ENCODE measurements around the gene RBMS1.
"Not testable (repeated sequence)": the region's sequence is repeated elsewhere in the genome, so short reads cannot be mapped to it uniquely, and the experiment has no call there.

Gene RBMS1

DNA sequence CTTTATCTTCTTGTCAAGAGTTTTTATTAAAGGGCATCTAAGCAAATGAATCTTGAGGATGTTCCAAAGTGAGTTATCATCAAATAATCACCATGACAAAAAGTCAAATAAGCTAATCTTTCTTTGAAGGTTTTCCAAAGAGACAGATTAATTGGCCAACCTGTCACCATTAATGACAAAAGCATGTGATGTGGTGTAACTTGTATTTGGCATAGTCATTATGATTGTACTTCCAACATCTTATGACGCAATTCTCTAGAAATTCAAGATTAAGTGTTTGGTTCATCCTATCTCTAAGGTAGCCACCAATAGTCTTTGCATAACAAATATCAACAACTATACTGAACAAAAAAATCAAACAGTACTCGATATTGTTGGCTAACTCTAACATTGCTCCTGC lies 28.6 kb downstream of the RBMS1 start:
- DNase-seq (ENCODE audit: low spot score in 2 of 2) (no peak), ATAC-seq (no peak)
- Mint-ChIP-seq H3K9me3 (no peaks in the 10 kb centered on the region), H3K4me1 (peaks cover 62% of the 10 kb centered on the region), H3K36me3 (no peaks in the 10 kb centered on the region), H3K27ac (peak overlapping the region; percentile 55), H3K4me3 (peak overlapping the region; percentile 15)

DNA sequence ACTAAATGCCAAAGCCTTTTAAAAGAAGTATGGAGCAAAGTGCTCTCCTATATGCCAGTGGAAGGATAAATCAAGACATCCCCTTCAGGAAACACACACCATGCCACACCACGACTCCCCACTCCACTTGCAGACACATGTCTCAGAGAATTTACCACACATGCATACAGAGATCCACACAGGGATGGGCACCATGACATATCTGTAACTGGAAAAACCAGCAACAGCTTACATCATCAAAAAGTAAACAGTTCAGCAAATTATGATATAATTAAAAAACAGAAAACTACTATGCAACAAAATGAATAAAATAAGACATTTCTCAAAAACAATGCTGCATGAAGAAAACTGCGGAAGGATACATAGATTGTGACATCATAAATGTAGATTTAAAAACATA lies 29.6 kb downstream of the RBMS1 start:
- Mint-ChIP-seq H3K27ac (no peak overlapping the region), H3K9me3 (no peaks in the 10 kb centered on the region), H3K4me3 (no peak overlapping the region), H3K4me1 (peaks cover 62% of the 10 kb centered on the region), H3K36me3 (no peaks in the 10 kb centered on the region)
- no peak for DNase-seq (ENCODE audit: low spot score in 2 of 2)
- ATAC-seq = no peak

DNA sequence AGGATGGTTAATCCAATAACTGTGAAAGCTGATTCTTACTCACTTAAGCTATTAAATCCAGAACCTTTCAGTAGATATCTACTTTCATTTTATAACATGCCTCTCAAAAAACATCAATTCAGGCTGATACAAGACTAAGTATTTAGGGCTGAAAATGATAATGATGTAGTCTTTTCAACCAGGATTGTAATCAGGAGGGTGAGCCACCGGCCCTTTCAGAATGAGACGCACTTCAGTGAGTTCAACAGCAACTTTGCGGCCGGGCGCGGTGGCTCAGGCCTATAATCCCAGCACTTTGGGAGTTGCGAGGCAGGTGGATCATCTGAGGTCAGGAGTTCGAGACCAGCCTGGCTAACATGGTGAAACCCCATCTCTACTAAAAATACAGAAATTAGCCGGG lies 30.4 kb downstream of the RBMS1 start:
- peak; percentile 66 for ATAC-seq
- H3K4me3 Mint-ChIP-seq = peak overlapping the region; percentile 31

DNA sequence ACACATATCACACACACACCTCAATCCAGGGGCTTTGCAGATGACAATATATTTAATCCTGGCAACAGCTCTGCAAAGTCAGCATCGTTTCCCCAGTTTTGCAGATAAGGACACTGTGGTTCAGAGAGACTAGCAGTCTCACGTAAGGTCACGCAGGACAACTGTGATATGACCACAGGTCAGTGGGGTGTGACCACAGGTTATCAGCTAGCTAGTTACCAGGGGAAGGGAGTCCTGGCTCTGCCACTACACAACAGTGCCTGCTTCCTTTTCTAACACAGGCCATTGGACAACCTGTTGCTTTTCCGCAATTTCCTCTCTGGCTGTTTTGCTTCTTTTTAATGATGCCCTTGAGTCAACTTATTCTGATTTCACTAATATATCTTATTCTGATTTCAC lies 33.3 kb downstream of the RBMS1 start:
- Mint-ChIP-seq H3K36me3 (no peaks in the 10 kb centered on the region), H3K4me3 (no peak overlapping the region), H3K9me3 (no peaks in the 10 kb centered on the region), H3K4me1 (peaks cover 49% of the 10 kb centered on the region), H3K27ac (no peak overlapping the region)
- no peak for ATAC-seq
- DNase-seq (ENCODE audit: low spot score in 2 of 2) = no peak

More for the DNA sequence above, 30.4 kb downstream of the RBMS1 start:
- H3K36me3 Mint-ChIP-seq = no peaks in the 10 kb centered on the region
- no peak for DNase-seq (ENCODE audit: low spot score in 2 of 2)
- no peaks in the 10 kb centered on the region for H3K9me3 Mint-ChIP-seq
- peak overlapping the region; percentile 81 for H3K27ac Mint-ChIP-seq
- peaks cover 60% of the 10 kb centered on the region for H3K4me1 Mint-ChIP-seq

DNA sequence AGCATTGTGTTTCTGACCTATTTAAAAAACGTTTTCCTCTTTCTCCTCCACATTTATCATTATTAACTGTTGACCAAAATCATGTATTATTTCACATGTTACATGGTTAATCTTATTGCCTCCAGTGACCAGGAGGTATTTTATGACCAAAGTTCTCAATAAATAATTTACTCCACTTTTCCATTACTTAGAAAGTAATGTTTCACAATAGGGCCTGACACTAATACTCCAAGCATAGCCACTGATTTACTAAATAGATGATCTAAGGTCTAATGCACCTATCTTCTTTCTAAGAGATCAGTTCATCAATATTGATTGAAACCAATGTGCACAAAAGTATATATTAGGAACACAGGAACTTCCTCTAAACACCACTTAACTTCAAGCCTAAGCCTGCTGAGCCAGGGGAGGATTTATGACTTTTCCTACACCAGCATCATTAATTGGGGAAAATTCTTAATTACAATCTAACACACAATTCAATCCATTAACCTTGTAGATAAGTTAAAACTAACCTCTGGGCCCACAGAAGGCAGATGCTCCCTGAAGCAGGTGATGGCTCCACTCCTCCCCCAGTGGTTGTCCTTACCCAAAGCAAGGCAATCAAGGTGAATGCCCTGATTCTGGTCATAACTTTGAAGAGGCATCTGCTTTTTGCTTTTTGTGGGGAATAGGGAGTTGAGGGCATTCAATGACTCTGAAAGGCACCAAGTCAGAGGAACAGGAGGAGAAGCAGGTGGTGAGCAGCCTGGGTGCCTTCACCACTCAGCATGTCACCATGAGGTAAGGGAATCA lies 33.9 kb downstream of the RBMS1 start:
- no peak for ATAC-seq
- no peak for DNase-seq (ENCODE audit: low spot score in 2 of 2)
- Mint-ChIP-seq H3K4me1 (peaks cover 47% of the 10 kb centered on the region), H3K36me3 (no peaks in the 10 kb centered on the region), H3K9me3 (no peaks in the 10 kb centered on the region), H3K27ac (no peak overlapping the region), H3K4me3 (no peak overlapping the region)

- no peak for DNase-seq (ENCODE audit: low spot score in 2 of 2)
- no peak for ATAC-seq
- no peak overlapping the region for H3K27ac Mint-ChIP-seq
- no peaks in the 10 kb centered on the region for H3K36me3 Mint-ChIP-seq
- peaks cover 43% of the 10 kb centered on the region for H3K4me1 Mint-ChIP-seq
- H3K9me3 Mint-ChIP-seq = no peaks in the 10 kb centered on the region
- no peak overlapping the region for H3K4me3 Mint-ChIP-seq
Observed at GRCh38 chr2:160458718-160459453, 34.7 kb downstream of the RBMS1 start.

DNA sequence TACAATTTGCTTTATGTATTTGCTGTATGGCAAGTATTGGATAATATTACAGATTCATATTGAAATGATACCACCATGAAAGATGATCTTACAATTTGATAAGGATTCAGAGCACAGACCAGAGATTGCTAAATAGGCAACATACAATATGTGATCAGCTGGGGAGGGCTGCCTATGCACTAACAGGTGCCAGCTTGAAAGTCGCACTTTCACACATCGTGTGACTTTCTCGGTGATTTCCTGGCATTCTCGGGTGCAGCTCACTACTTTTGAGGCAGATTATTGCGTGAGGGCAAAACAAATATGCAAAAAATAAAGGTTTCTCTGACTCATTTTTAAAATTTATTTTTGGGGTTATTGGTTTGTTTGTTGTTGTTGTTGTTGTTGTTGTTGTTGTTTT lies 36.0 kb downstream of the RBMS1 start:
- H3K27ac Mint-ChIP-seq = no peak overlapping the region
- H3K4me1 Mint-ChIP-seq = peaks cover 35% of the 10 kb centered on the region
- ATAC-seq = peak; percentile 81
- no peaks in the 10 kb centered on the region for H3K36me3 Mint-ChIP-seq
- H3K4me3 Mint-ChIP-seq = no peak overlapping the region
- no peaks in the 10 kb centered on the region for H3K9me3 Mint-ChIP-seq
- DNase-seq (ENCODE audit: low spot score in 2 of 2) = no peak

DNA sequence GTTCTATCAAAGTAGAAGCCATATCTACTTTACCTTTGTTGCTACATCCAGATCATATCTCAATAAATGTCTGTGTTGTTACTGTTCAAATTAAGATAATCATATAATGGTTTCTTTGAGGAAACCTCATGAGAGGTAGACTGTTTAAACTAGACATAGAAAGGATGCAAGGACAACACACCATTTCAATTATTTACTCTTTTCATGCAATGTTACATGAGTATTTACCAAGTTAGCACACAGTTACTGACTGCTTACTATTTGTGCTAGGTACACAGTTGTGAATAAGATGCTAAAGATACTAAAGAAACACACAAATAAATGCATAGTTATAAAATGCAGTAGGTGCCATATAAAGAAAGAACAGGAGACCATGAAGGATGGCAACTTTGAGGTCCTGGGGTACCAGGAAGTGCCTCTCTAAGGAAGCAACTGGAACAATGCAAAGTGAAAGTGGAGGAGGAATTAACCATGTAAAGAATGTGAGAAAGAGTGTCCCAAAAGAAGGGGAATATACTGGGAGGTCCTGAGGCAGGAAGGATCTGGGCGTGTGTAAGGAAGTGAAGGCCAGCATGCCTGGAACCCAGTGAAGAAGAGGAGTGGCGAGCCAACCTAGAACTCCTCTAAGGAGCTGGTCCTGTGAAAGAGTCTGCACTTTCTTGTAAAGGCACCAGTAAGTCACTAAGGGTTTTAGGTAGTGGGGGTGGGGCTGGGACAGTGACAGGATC lies 39.4 kb downstream of the RBMS1 start:
- no peak for ATAC-seq
- H3K4me3 Mint-ChIP-seq = no peak overlapping the region
- no peaks in the 10 kb centered on the region for H3K9me3 Mint-ChIP-seq
- H3K27ac Mint-ChIP-seq = no peak overlapping the region
- no peak for DNase-seq (ENCODE audit: low spot score in 2 of 2)
- no peaks in the 10 kb centered on the region for H3K36me3 Mint-ChIP-seq
- H3K4me1 Mint-ChIP-seq = peaks cover 17% of the 10 kb centered on the region

GRCh38 chr2:160453111-160453820 lies 40.3 kb downstream of the RBMS1 start:
- H3K27ac Mint-ChIP-seq = no peak overlapping the region
- H3K36me3 Mint-ChIP-seq = no peaks in the 10 kb centered on the region
- no peak for DNase-seq (ENCODE audit: low spot score in 2 of 2)

GRCh38 chr2:160450486-160450885 lies 43.1 kb downstream of the RBMS1 start:
- no peak overlapping the region for H3K27ac Mint-ChIP-seq
- H3K9me3 Mint-ChIP-seq = no peaks in the 10 kb centered on the region
- H3K4me3 Mint-ChIP-seq = no peak overlapping the region
- ATAC-seq (no peak), DNase-seq (ENCODE audit: low spot score in 2 of 2) (no peak)
- H3K36me3 Mint-ChIP-seq = peaks cover 11% of the 10 kb centered on the region
- peaks cover 23% of the 10 kb centered on the region for H3K4me1 Mint-ChIP-seq

More at GRCh38 chr2:160453111-160453820, 40.3 kb downstream of the RBMS1 start:
- H3K4me1 Mint-ChIP-seq = peaks cover 17% of the 10 kb centered on the region
- no peaks in the 10 kb centered on the region for H3K9me3 Mint-ChIP-seq
- ATAC-seq = no peak
- no peak overlapping the region for H3K4me3 Mint-ChIP-seq

GRCh38 chr2:160448821-160449220 lies 44.8 kb downstream of the RBMS1 start:
- Mint-ChIP-seq H3K36me3 (peaks cover 11% of the 10 kb centered on the region), H3K4me1 (peaks cover 24% of the 10 kb centered on the region)
- not testable (repeated sequence) for ATAC-seq; H3K9me3 Mint-ChIP-seq; H3K27ac Mint-ChIP-seq; DNase-seq (ENCODE audit: low spot score in 2 of 2); H3K4me3 Mint-ChIP-seq

DNA sequence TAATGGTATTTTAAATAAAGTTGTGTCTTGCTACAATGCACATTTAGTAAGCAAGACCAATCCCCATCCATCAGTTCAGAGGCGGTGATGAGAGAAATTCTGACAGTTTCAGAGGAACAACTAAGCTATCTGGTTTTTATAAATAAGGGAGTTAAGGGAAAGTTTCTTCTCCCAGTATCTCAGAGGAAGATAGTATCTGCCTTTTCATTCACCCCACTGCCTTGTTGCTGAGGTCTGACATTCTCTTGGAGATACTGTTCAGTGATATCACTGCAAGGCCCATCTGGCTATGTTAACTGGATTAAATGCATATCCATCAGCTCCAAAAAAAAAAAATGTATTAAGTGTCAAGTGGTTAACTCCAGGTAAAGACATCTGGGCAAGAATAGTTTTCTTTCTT lies 47.9 kb downstream of the RBMS1 start:
- peaks cover 11% of the 10 kb centered on the region for H3K36me3 Mint-ChIP-seq

GRCh38 chr2:160442603-160443002 lies 51.0 kb downstream of the RBMS1 start:
- Mint-ChIP-seq H3K36me3 (peaks cover 11% of the 10 kb centered on the region), H3K9me3 (peaks cover 2% of the 10 kb centered on the region), H3K27ac (no peak overlapping the region), H3K4me3 (no peak overlapping the region), H3K4me1 (peaks cover 28% of the 10 kb centered on the region)
- ATAC-seq (no peak), DNase-seq (ENCODE audit: low spot score in 2 of 2) (no peak)

More for the DNA sequence above, 47.9 kb downstream of the RBMS1 start:
- no peak overlapping the region for H3K27ac Mint-ChIP-seq
- no peak overlapping the region for H3K4me3 Mint-ChIP-seq
- DNase-seq (ENCODE audit: low spot score in 2 of 2) = no peak
- ATAC-seq = no peak
- H3K9me3 Mint-ChIP-seq = no peaks in the 10 kb centered on the region
- H3K4me1 Mint-ChIP-seq = peaks cover 30% of the 10 kb centered on the region

DNA sequence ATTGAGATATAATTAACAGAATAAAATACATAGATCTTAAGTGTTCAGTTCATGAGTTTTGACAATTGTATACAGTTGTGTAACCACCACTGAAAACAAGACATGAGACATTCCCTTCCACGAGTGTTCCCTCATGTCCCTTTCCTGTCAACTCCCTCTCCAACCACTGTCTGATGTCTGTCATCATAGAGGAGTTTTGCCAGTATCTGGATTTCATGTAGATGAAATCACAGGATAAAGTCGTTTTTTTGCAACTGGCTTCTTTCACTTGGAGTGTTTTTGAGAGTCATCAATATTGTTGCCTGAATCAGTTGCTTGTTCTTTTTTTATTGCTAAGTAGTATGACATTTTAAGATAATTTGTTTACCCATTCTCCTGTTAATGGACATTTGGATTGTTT lies 52.7 kb downstream of the RBMS1 start:
- H3K27ac Mint-ChIP-seq = no peak overlapping the region
- H3K36me3 Mint-ChIP-seq = no peaks in the 10 kb centered on the region
- no peak overlapping the region for H3K4me3 Mint-ChIP-seq
- ATAC-seq (no peak), DNase-seq (ENCODE audit: low spot score in 2 of 2) (no peak)
- H3K9me3 Mint-ChIP-seq = peaks cover 2% of the 10 kb centered on the region
- peaks cover 17% of the 10 kb centered on the region for H3K4me1 Mint-ChIP-seq

DNA sequence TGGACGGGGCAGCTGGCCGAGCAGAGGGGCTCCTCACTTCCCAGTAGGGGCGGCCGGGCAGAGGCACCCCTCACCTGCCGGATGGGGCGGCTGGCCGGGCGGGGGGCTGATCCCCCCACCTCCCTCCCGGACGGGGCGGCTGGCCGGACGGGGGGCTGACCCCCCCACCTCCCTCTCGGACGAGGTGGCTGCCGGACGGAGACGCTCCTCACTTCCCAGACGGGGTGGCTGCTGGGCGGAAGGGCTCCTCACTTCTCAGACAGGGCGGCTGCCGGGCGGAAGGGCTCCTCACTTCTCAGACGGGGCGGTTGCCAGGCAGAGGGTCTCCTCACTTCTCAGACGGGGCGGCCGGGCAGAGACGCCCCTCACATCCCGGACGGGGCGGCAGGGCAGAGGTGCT lies 54.6 kb downstream of the RBMS1 start:
- not testable (repeated sequence) for H3K4me3 Mint-ChIP-seq; H3K9me3 Mint-ChIP-seq; H3K36me3 Mint-ChIP-seq; ATAC-seq; H3K27ac Mint-ChIP-seq; DNase-seq (ENCODE audit: low spot score in 2 of 2)
- peaks cover 13% of the 10 kb centered on the region for H3K4me1 Mint-ChIP-seq

Data from stimulated activated effector memory CD8-positive, alpha-beta T cell treated with anti-CD3 and anti-CD28 coated beads, Interleukin-12 subunit alpha, Interleukin-12 subunit beta, amount 100 ng/mL, for 72 hours (primary cell).